ENCODE results near the gene TRAPPC11. TPM values are rescaled to one million over a fixed set of nuclear protein-coding genes. Genes with fewer than 3 reads are reported as not detected.

TRAPPC11 gene
- total and polyA plus RNA-seq, 2 of the 13 experiments (the other 11 are each of a cell fraction or from before 2014, with no cell fraction given), result 18.0 to 23.2 TPM

DNA sequence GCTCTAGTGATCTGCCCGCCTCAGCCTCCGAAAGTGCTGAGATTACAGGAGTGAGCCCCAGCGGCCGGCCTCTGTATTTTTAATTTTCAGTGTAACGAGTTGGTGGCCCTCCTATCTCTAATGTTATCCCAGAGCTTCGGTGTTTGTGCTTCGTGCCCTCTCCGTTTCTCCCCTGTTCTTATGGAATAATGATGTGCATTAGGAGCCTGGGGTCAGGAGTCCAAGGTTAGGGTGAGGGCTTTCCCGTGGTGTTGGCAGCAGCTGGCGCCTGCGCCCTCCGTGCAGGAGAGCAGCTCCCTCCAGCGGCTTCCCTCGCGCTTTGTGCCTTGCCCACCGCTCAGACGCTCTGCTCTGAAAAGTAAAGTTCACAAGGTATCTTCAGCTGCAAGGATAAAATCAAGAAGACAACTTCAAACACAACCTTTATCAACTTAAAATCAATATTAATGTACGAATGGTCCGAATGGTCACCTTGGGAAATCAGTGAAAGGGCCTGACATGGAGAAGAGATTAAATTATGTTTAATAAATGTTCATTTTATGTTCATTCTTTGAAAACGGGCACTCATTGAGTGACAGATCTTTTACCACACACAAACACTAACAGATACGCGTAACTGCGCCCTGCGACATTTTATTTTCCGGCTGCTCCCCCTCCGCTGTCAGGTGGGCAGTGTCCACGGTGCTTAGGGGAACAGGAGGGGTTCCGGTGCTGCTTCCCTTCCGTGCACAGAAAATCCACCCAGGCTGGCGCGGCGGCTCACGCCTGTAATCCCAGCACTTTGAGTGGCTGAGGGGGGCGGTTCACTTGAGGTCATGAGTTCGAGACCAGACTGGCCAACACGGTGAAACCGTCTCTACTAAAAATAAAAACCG is 62.4 kb downstream of the TRAPPC11 start (continued):
- TF ChIP-seq, protein P1, sequence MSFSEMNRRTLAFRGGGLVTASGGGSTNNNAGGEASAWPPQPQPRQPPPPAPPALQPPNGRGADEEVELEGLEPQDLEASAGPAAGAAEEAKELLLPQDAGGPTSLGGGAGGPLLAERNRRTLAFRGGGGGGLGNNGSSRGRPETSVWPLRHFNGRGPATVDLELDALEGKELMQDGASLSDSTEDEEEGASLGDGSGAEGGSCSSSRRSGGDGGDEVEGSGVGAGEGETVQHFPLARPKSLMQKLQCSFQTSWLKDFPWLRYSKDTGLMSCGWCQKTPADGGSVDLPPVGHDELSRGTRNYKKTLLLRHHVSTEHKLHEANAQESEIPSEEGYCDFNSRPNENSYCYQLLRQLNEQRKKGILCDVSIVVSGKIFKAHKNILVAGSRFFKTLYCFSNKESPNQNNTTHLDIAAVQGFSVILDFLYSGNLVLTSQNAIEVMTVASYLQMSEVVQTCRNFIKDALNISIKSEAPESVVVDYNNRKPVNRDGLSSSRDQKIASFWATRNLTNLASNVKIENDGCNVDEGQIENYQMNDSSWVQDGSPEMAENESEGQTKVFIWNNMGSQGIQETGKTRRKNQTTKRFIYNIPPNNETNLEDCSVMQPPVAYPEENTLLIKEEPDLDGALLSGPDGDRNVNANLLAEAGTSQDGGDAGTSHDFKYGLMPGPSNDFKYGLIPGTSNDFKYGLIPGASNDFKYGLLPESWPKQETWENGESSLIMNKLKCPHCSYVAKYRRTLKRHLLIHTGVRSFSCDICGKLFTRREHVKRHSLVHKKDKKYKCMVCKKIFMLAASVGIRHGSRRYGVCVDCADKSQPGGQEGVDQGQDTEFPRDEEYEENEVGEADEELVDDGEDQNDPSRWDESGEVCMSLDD (CRISPR knock-in tag; IDR thresholded peaks at IDR 0.05; ENCODE audit: borderline replicate concordance), result no peak
- TF ChIP-seq, protein P2, sequence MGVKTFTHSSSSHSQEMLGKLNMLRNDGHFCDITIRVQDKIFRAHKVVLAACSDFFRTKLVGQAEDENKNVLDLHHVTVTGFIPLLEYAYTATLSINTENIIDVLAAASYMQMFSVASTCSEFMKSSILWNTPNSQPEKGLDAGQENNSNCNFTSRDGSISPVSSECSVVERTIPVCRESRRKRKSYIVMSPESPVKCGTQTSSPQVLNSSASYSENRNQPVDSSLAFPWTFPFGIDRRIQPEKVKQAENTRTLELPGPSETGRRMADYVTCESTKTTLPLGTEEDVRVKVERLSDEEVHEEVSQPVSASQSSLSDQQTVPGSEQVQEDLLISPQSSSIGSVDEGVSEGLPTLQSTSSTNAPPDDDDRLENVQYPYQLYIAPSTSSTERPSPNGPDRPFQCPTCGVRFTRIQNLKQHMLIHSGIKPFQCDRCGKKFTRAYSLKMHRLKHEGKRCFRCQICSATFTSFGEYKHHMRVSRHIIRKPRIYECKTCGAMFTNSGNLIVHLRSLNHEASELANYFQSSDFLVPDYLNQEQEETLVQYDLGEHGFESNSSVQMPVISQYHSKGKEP (CRISPR knock-in tag; IDR thresholded peaks at IDR 0.05), result no peak
- TF ChIP-seq, protein P3, sequence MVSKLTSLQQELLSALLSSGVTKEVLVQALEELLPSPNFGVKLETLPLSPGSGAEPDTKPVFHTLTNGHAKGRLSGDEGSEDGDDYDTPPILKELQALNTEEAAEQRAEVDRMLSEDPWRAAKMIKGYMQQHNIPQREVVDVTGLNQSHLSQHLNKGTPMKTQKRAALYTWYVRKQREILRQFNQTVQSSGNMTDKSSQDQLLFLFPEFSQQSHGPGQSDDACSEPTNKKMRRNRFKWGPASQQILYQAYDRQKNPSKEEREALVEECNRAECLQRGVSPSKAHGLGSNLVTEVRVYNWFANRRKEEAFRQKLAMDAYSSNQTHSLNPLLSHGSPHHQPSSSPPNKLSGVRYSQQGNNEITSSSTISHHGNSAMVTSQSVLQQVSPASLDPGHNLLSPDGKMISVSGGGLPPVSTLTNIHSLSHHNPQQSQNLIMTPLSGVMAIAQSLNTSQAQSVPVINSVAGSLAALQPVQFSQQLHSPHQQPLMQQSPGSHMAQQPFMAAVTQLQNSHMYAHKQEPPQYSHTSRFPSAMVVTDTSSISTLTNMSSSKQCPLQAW (CRISPR knock-in tag; IDR thresholded peaks at IDR 0.05), result peak; percentile 79
- TF ChIP-seq, protein P4, sequence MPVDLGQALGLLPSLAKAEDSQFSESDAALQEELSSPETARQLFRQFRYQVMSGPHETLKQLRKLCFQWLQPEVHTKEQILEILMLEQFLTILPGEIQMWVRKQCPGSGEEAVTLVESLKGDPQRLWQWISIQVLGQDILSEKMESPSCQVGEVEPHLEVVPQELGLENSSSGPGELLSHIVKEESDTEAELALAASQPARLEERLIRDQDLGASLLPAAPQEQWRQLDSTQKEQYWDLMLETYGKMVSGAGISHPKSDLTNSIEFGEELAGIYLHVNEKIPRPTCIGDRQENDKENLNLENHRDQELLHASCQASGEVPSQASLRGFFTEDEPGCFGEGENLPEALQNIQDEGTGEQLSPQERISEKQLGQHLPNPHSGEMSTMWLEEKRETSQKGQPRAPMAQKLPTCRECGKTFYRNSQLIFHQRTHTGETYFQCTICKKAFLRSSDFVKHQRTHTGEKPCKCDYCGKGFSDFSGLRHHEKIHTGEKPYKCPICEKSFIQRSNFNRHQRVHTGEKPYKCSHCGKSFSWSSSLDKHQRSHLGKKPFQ (CRISPR knock-in tag; IDR thresholded peaks at IDR 0.05; ENCODE audit: insufficient replicate concordance), result no peak
- peak; percentile 75; the same call in 1 of the 2 replicates for TF ChIP-seq ZSCAN25 (CRISPR knock-in tag; IDR thresholded peaks at IDR 0.05)
- TF ChIP-seq ZNF775 (CRISPR knock-in tag; IDR thresholded peaks at IDR 0.05; ENCODE audit: borderline replicate concordance), result no peak; the same call in 1 of the 2 replicates
- peak; percentile 21; the same call in 1 of the 2 replicates for TF ChIP-seq HNRNPL (IDR thresholded peaks at IDR 0.05; ENCODE audit: low read depth, low read length)
- TF ChIP-seq MLLT10 (CRISPR knock-in tag; IDR thresholded peaks at IDR 0.05), result no peak
- TF ChIP-seq ZNF75D (CRISPR knock-in tag; IDR thresholded peaks at IDR 0.05; ENCODE audit: borderline replicate concordance), result no peak
- no peak for TF ChIP-seq ZNF761 (CRISPR knock-in tag; conservative IDR thresholded peaks at IDR 0.05)
- no peak for TF ChIP-seq POLR2A (IDR thresholded peaks at IDR 0.05; ENCODE audit: insufficient read depth in 1 of 2, low read depth in 2 of 2, low read length in 2 of 2)
- no peak for TF ChIP-seq LCORL (IDR thresholded peaks at IDR 0.05)
- peak; percentile 39; the same call in 1 of the 2 replicates for TF ChIP-seq LCORL (CRISPR knock-in tag; IDR thresholded peaks at IDR 0.05)
- 0 out of 2 replicates have a peak, but pooled peaks have one; percentile 13 for TF ChIP-seq RCOR2 (CRISPR knock-in tag; IDR thresholded peaks at IDR 0.05)
- peak; percentile 68 for TF ChIP-seq ZMYM3 (CRISPR knock-in tag; IDR thresholded peaks at IDR 0.05)
- TF ChIP-seq MYC (CRISPR knock-in tag; IDR thresholded peaks at IDR 0.05; ENCODE audit: borderline replicate concordance), result peak; percentile 48; the same call in 1 of the 2 replicates
- TF ChIP-seq ZNF616 (CRISPR knock-in tag; IDR thresholded peaks at IDR 0.05; ENCODE audit: low read depth), result no peak
- TF ChIP-seq ZNF468 (CRISPR knock-in tag; IDR thresholded peaks at IDR 0.05), result no peak
- no peak; the same call in 1 of the 2 replicates for TF ChIP-seq ZSCAN21 (CRISPR knock-in tag; IDR thresholded peaks at IDR 0.05; ENCODE audit: borderline replicate concordance)
- TF ChIP-seq ZNF557 (CRISPR knock-in tag; IDR thresholded peaks at IDR 0.05), result no peak
- TF ChIP-seq ZFAT (CRISPR knock-in tag; conservative IDR thresholded peaks at IDR 0.05), result no peak
- peak; percentile 85 for TF ChIP-seq ESRRA (CRISPR knock-in tag; IDR thresholded peaks at IDR 0.05; ENCODE audit: low read depth)
- TF ChIP-seq CC2D1A (CRISPR knock-in tag; IDR thresholded peaks at IDR 0.05), result no peak
